ENCODE data around the gene RSPH6A. TPM values are rescaled to one million over a fixed set of nuclear protein-coding genes. Genes with fewer than 3 reads are reported as not detected.

The RSPH6A gene
- total and polyA plus RNA-seq, 7 experiments from 2014 or later = 0.20 to 0.78 (median 0.56) TPM; not detected in 2

DNA sequence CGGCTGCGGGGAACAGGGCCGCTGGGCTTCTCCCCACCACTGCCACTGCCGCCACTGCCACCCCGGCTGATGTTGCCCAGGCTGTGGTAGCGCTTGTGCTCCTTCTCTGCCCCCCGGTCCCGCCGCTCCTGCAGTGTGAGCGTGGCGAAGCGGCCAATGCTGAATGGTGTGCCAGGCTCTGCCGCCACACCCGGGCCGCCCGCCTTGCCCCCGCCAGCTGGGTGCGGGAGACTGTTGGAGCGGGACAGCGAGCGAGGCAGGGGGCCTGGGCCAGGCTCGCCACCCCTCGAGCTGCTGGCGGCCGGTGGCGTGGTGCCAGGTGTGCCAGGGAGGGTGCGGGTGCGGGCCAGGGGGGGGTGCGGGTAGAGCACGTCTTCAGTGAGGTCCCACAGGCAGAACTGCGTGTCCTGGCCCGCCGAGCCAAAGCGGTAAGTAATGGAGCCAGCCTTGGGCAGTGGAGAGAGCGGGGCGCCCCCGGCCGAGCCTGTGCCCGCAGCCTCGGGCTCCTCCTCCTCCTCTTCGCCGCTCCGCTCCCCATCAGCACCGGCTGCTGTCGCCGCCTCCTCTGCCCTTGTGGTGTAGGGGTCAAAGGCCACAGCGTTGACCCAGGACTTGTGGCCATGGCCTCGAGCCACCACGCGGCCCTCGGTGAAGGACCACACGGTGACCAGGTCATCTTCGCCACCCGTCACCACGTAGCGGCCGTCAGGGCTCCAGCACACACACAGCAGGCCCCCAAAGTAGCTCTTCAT lies 29.2 kb downstream of the RSPH6A start:
- Mint-ChIP-seq H3K4me1 (peaks cover 7 to 19% (median 11%) of the 10 kb centered on the region in 7 donors), H3K4me3 (peak overlapping the region in 1 of 10 donors; percentile 34), H3K36me3 (peaks cover 8 to 34% (median 24%) of the 10 kb centered on the region in 5 donors), H3K27me3 (peaks cover 0 to 43% (median 18%) of the 10 kb centered on the region in 5 donors), H3K9me3 (peaks cover 0 to 2% (median 0%) of the 10 kb centered on the region in 11 donors), H3K27ac (no peak overlapping the region)
- ATAC-seq (no peak), DNase-seq (no peak)
- POLR2A ChIA-PET = no interaction called here
- Histone ChIP-seq H3K4me3 (ENCODE audit: low read length) (no peak overlapping the region), H3K27me3 (ENCODE audit: control insufficient read depth in 2 of 2, insufficient read depth in 2 of 2, low read length in 2 of 2) (peaks cover 0 to 4% of the 10 kb centered on the region in 2 donors), H3K27ac (ENCODE audit: low read depth, low read length) (no peak overlapping the region), H3K9me3 (ENCODE audit: control insufficient read depth in 2 of 3, low read length in 3 of 3) (no peaks in the 10 kb centered on the region), H3K36me3 (ENCODE audit: control insufficient read depth in 2 of 3, insufficient read depth in 3 of 3, low read length in 3 of 3) (peaks cover 5 to 28% (median 10%) of the 10 kb centered on the region in 3 experiments), H3K4me1 (ENCODE audit: control insufficient read depth in 2 of 2, insufficient read depth in 2 of 2, low read length in 2 of 2) (peaks cover 5 to 7% of the 10 kb centered on the region in 2 donors)
- intact Hi-C loops (cut with micrococcal nuclease) = no loop called here
- CTCF ChIA-PET = interaction anchor here (0.6 to 1.5 kb wide), 2 partner anchors 17 kb away, joined by 3 to 6 read pairs; partner anchors contain the start of gene SIX5

DNA sequence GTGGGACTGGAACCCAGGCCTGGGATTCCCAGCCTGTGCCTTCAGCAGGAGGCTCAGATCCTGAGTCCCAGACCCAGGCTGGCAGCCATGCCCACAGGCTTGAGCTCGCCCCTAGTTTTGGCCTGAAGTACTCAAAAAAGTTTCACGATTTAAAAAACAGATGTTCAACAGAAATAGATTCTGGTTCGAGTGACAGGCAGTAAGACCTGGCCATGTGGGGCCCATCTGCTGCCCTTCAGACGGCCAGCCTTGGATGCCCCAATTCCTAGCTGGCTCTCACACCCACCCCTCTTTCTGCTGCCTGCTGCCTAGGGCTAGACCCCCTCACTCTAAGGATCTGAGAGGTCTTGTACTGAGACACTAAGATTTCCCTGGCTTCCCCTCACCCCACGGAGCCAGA lies 30.0 kb downstream of the RSPH6A start:
- H3K27me3 ChIP-seq (ENCODE audit: control insufficient read depth in 2 of 2, insufficient read depth in 2 of 2, low read length in 2 of 2) = peaks cover 0 to 11% of the 10 kb centered on the region in 2 donors
- no peak overlapping the region for H3K27ac Mint-ChIP-seq

DNA sequence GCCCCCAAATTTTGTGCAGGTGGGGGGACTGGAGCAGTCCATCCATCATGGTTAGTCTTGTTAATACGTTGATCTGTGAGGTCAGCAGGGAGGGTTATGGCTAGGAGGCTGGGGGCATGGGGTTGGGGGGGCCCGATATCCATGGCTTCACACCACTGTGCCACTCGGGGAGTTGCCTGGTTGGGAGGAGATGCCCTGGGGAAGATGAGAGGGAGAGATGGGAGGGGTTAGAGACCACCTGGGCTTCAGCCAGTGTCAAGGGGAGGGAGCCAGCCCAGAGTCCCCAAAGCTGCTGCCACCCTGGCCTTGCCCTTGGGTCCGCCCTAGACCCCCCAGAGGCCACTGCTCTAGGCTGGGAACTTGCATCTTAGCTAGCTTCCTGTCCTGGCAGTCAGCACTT lies 31.0 kb downstream of the RSPH6A start:
- Histone ChIP-seq H3K4me3 (ENCODE audit: low read length) (no peak overlapping the region), H3K27ac (ENCODE audit: low read depth, low read length) (no peak overlapping the region), H3K4me1 (ENCODE audit: control insufficient read depth in 2 of 2, insufficient read depth in 2 of 2, low read length in 2 of 2) (peaks cover 3 to 10% of the 10 kb centered on the region in 2 donors), H3K27me3 (ENCODE audit: control insufficient read depth in 2 of 2, insufficient read depth in 2 of 2, low read length in 2 of 2) (peaks cover 0 to 16% of the 10 kb centered on the region in 2 donors), H3K9me3 (ENCODE audit: control insufficient read depth in 2 of 3, low read length in 3 of 3) (no peaks in the 10 kb centered on the region), H3K36me3 (ENCODE audit: control insufficient read depth in 2 of 3, insufficient read depth in 3 of 3, low read length in 3 of 3) (peaks cover 5 to 23% (median 5%) of the 10 kb centered on the region in 3 experiments)
- ATAC-seq (no peak), DNase-seq (no peak)
- Mint-ChIP-seq H3K27me3 (peaks cover 12 to 50% (median 30%) of the 10 kb centered on the region in 5 donors), H3K36me3 (peaks cover 6 to 31% (median 22%) of the 10 kb centered on the region in 5 donors), H3K4me3 (no peak overlapping the region), H3K27ac (no peak overlapping the region), H3K4me1 (peaks cover 7 to 23% (median 11%) of the 10 kb centered on the region in 7 donors), H3K9me3 (peaks cover 0 to 2% (median 0%) of the 10 kb centered on the region in 11 donors)
- ChIA-PET CTCF (interaction anchor here (1.5 kb wide), 1 partner anchor 15 kb away, joined by 6 read pairs; the partner anchor contains the start of gene SIX5), POLR2A (no interaction called here)
- intact Hi-C loops (cut with micrococcal nuclease) = no loop called here

More for the DNA sequence above, 30.0 kb downstream of the RSPH6A start:
- no peak for DNase-seq
- no peak overlapping the region for H3K4me3 Mint-ChIP-seq
- peaks cover 2 to 48% (median 24%) of the 10 kb centered on the region in 5 donors for H3K27me3 Mint-ChIP-seq
- H3K4me1 Mint-ChIP-seq = peaks cover 0 to 14% (median 7%) of the 10 kb centered on the region in 7 donors
- Histone ChIP-seq H3K36me3 (ENCODE audit: control insufficient read depth in 2 of 3, insufficient read depth in 3 of 3, low read length in 3 of 3) (peaks cover 5 to 28% (median 10%) of the 10 kb centered on the region in 3 experiments), H3K9me3 (ENCODE audit: control insufficient read depth in 2 of 3, low read length in 3 of 3) (no peaks in the 10 kb centered on the region), H3K4me3 (ENCODE audit: low read length) (no peak overlapping the region), H3K4me1 (ENCODE audit: control insufficient read depth in 2 of 2, insufficient read depth in 2 of 2, low read length in 2 of 2) (peaks cover 0 to under 1% of the 10 kb centered on the region in 2 donors), H3K27ac (ENCODE audit: low read depth, low read length) (no peak overlapping the region)
- ATAC-seq = no peak
- H3K36me3 Mint-ChIP-seq = peaks cover 8 to 34% (median 24%) of the 10 kb centered on the region in 5 donors
- ChIA-PET POLR2A (no interaction called here), CTCF (interaction anchor here (1.5 kb wide), 1 partner anchor 16 kb away, joined by 6 read pairs; the partner anchor contains the start of gene SIX5)
- peaks cover 0 to 2% (median 0%) of the 10 kb centered on the region in 11 donors for H3K9me3 Mint-ChIP-seq
- intact Hi-C loops (cut with micrococcal nuclease) = no loop called here

DNA sequence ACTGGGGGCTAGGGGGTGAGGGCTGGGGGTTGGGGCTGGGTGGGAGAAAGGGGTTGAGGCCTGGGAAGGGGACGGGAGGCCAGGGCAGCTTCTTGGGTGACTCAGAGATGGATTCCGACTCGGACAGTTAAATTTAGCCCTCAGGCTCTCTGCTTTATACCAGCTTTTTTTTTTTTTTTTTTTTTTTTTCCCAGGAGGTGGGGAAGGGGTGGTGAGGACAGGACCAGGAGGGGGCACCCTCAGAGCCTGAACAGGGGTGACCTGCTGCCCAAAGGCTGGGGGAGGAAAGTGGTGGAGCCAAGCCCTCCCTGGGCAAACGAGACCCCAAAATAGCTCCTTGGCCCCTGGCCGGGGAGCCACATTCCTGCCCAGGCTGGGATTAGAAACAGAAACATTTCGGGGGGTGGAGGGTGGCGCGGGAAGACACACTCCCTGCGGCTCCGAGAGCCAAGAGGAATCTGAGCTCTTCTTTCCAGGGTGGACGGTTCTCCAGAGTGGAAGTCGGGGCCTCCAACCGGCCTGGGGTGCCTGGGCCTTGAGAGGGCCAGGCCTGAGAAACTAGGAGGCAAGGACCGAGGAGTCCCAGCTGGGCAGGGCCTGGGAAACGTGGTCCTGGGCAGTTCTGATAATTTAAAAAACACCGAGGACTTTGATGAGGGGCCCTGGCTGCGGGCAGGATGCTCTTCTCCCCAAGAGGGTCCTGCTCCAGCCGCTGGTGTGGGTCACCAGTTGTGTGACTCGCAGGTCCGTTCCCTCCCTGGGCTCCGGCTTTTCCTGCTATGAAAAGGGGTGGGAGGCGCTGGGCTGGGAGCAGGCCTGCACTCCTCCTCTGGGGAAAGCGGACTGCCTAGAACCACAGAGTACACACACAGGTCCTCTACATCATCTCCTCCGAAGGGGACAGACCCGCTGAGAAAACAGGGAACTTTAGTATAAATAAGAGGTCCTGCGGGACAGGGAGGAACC lies 32.0 kb downstream of the RSPH6A start:
- peaks cover 0 to 2% (median 0%) of the 10 kb centered on the region in 11 donors for H3K9me3 Mint-ChIP-seq
- peaks cover 0 to 18% of the 10 kb centered on the region in 2 donors for H3K27me3 ChIP-seq (ENCODE audit: control insufficient read depth in 2 of 2, insufficient read depth in 2 of 2, low read length in 2 of 2)
- no peaks in the 10 kb centered on the region for H3K9me3 ChIP-seq (ENCODE audit: control insufficient read depth in 2 of 3, low read length in 3 of 3)
- DNase-seq (no peak), ATAC-seq (no peak)
- no peak overlapping the region for H3K27ac ChIP-seq (ENCODE audit: low read depth, low read length)
- no peak overlapping the region for H3K4me3 ChIP-seq (ENCODE audit: low read length)
- no peak overlapping the region for H3K27ac Mint-ChIP-seq
- H3K4me3 Mint-ChIP-seq = no peak overlapping the region
- POLR2A ChIA-PET = interaction anchor here (0.8 to 1.7 kb wide), 3 partner anchors 9 to 16 kb away, joined by 3 to 7 read pairs (median 5); partner anchors contain the start of gene DMWD
- H3K27me3 Mint-ChIP-seq = peaks cover 15 to 48% (median 33%) of the 10 kb centered on the region in 5 donors
- H3K4me1 ChIP-seq (ENCODE audit: control insufficient read depth in 2 of 2, insufficient read depth in 2 of 2, low read length in 2 of 2) = peaks cover 7 to 17% of the 10 kb centered on the region in 2 donors
- peaks cover 0 to 13% (median 5%) of the 10 kb centered on the region in 3 experiments for H3K36me3 ChIP-seq (ENCODE audit: control insufficient read depth in 2 of 3, insufficient read depth in 3 of 3, low read length in 3 of 3)
- intact Hi-C loops (cut with micrococcal nuclease) = no loop called here
- peaks cover 2 to 23% (median 16%) of the 10 kb centered on the region in 5 donors for H3K36me3 Mint-ChIP-seq
- peaks cover 13 to 29% (median 18%) of the 10 kb centered on the region in 7 donors for H3K4me1 Mint-ChIP-seq
- CTCF ChIA-PET = no interaction called here

DNA sequence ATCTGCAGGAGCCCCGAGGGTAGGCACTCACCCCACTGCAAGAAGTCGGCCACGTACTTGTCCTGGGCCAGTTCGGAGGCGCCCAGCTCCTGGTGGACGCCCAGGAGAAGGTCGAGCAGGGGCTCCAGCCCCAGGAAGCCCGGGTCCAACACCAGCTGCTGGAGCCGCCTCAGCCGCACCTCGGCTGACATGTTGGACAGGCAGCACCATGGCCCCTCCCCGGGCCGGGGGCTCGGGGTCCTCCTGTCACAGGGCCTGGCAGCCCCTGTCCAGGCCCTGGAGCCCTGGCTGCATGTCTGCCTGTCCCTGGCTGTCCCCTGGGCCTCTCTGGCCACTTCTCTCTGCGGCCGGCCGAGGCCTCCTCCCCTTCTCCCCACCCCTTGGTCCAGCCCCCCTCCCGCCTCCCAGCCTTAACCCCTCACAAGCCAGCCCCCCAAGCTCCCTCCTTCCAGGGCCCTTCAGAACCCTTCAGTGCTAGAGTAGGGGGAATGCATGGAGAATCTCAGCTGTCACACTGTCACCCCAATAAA lies 32.9 kb downstream of the RSPH6A start, which contains the start of gene DMPK:
DMPK (minus strand) TSS at position 329 of the 530 bp plus-strand sequence; CDS start at position 191, 138 bp downstream.
- ATAC-seq (no peak), DNase-seq (no peak)
- ChIA-PET CTCF (no interaction called here), POLR2A (interaction anchor here (0.6 to 1.7 kb wide), 4 partner anchors 10 to 1395 kb away, joined by 3 to 7 read pairs (median 4); partner anchors contain the start of gene DMWD)
- H3K9me3 Mint-ChIP-seq = peaks cover 0 to 2% (median 0%) of the 10 kb centered on the region in 11 donors
- H3K36me3 ChIP-seq (ENCODE audit: control insufficient read depth in 2 of 3, insufficient read depth in 3 of 3, low read length in 3 of 3) = peaks cover 0 to 21% (median 5%) of the 10 kb centered on the region in 3 experiments
- no peak within 1 kb of the TSS for H3K4me3 Mint-ChIP-seq
- intact Hi-C loops (cut with micrococcal nuclease) = no loop called here
- H3K4me1 ChIP-seq (ENCODE audit: control insufficient read depth in 2 of 2, insufficient read depth in 2 of 2, low read length in 2 of 2) = peaks cover 7 to 17% of the 10 kb centered on the region in 2 donors
- no peaks in the 10 kb centered on the region for H3K9me3 ChIP-seq (ENCODE audit: control insufficient read depth in 2 of 3, low read length in 3 of 3)
- peaks cover 15 to 42% (median 31%) of the 10 kb centered on the region in 5 donors for H3K27me3 Mint-ChIP-seq
- peaks cover 0 to 15% (median 8%) of the 10 kb centered on the region in 5 donors for H3K36me3 Mint-ChIP-seq
- H3K27me3 ChIP-seq (ENCODE audit: control insufficient read depth in 2 of 2, insufficient read depth in 2 of 2, low read length in 2 of 2) = peaks cover 0 to 18% of the 10 kb centered on the region in 2 donors
- no peak within 1 kb of the TSS for H3K27ac ChIP-seq (ENCODE audit: low read depth, low read length)
- H3K4me3 ChIP-seq (ENCODE audit: low read length) = no peak within 1 kb of the TSS
- peaks cover 13 to 28% (median 18%) of the 10 kb centered on the region in 7 donors for H3K4me1 Mint-ChIP-seq
- no peak within 1 kb of the TSS for H3K27ac Mint-ChIP-seq

Data from naive thymus-derived CD4-positive, alpha-beta T cell (primary cell).